GM19239 (cell line): ENCODE measurements around the gene CD300H.
A peak's percentile ranks its signal among the peaks of the same experiment; 100 is the strongest.

Source experiments
- DNase-seq: peaks from one replicate; pipeline ENCODE4 v3.0.0; 2011; ENCODE audit warnings: low spot score; ENCODE audit not compliant: insufficient read length
- FAIRE-seq: peaks from 2 replicates; lab custom pipeline; 2011; peaks lifted over from hg19 to GRCh38; lab: Jason Lieb, UNC

Gene CD300H

GRCh38 chr17:74567397-74567796, at the start of gene CD300H:
Gene CD300H, minus strand, starts transcription at chr17:74567509.
- DNase-seq (no peak), FAIRE-seq (no peak)

- DNase-seq (no peak), FAIRE-seq (no peak)
These were observed 49.4 kb upstream of the CD300H start for GRCh38 chr17:74616696-74617095.

- FAIRE-seq (no peak), DNase-seq (no peak)
These were observed 44.7 kb upstream of the CD300H start for GRCh38 chr17:74612046-74612445.

- DNase-seq (no peak), FAIRE-seq (no peak)
These were observed 42.8 kb upstream of the CD300H start for GRCh38 chr17:74610108-74610507.

GRCh38 chr17:74608511-74608910, 41.2 kb upstream of the CD300H start:
- FAIRE-seq, result no peak
- DNase-seq, result no peak

GRCh38 chr17:74607221-74607620, 39.9 kb upstream of the CD300H start:
- DNase-seq, result no peak
- FAIRE-seq, result no peak

- DNase-seq (no peak), FAIRE-seq (no peak)
These were observed 38.7 kb upstream of the CD300H start for GRCh38 chr17:74606050-74606449.

- no peak for FAIRE-seq
- no peak for DNase-seq
These were observed 38.1 kb upstream of the CD300H start for GRCh38 chr17:74605361-74605760.

GRCh38 chr17:74604761-74605160, 37.5 kb upstream of the CD300H start:
- FAIRE-seq, result no peak
- DNase-seq, result no peak

GRCh38 chr17:74604200-74604599, 36.9 kb upstream of the CD300H start:
- DNase-seq, result no peak
- no peak for FAIRE-seq

GRCh38 chr17:74603746-74604145, 36.4 kb upstream of the CD300H start:
- FAIRE-seq (no peak), DNase-seq (no peak)

- FAIRE-seq (no peak), DNase-seq (no peak)
These were observed 35.8 kb upstream of the CD300H start for GRCh38 chr17:74603037-74603635.

GRCh38 chr17:74601944-74602572, 34.7 kb upstream of the CD300H start:
- DNase-seq (peak; percentile 40), FAIRE-seq (peak; percentile 74)

- no peak for FAIRE-seq
These were observed 32.2 kb upstream of the CD300H start for GRCh38 chr17:74599448-74599939.

GRCh38 chr17:74599023-74599399, 31.7 kb upstream of the CD300H start:
- FAIRE-seq, result no peak
- no peak for DNase-seq

More at GRCh38 chr17:74599448-74599939, 32.2 kb upstream of the CD300H start:
- DNase-seq, result no peak

GRCh38 chr17:74598346-74599022, 31.2 kb upstream of the CD300H start:
- FAIRE-seq, result no peak
- no peak for DNase-seq

GRCh38 chr17:74597069-74597790, 29.9 kb upstream of the CD300H start:
- no peak for DNase-seq
- FAIRE-seq, result no peak

- no peak for DNase-seq
- no peak for FAIRE-seq
These were observed 27.9 kb upstream of the CD300H start for GRCh38 chr17:74595037-74595750.

- no peak for DNase-seq
- FAIRE-seq, result no peak
These were observed 25.0 kb upstream of the CD300H start, which contains the start of gene CD300LD for GRCh38 chr17:74592087-74592990. Gene CD300LD, minus strand, starts transcription at chr17:74592283. Its CDS starts 81 bp downstream, at chr17:74592202.
